ENCODE measurements around the gene FOSB. TPM values are rescaled to one million over a fixed set of nuclear protein-coding genes. Genes with fewer than 3 reads are reported as not detected.
A peak's percentile ranks its signal among the peaks of the same experiment; 100 is the strongest.

FOSB gene
- total and polyA plus RNA-seq, 9 of the 15 experiments (the other 6 are each of a cell fraction or from before 2014, with no cell fraction given) = 0.11 to 2.7 (median 0.73) TPM

- 0 out of 2 replicates have a peak, but pooled peaks have one; percentile 29 for TF ChIP-seq POLR2H (tag; IDR thresholded peaks at IDR 0.05; ENCODE audit: low read depth)
- TF ChIP-seq IRF9 (tag; IDR thresholded peaks at IDR 0.05) = no peak
- no peak for TF ChIP-seq NCOA1 (IDR thresholded peaks at IDR 0.05; ENCODE audit: low read depth)
- TF ChIP-seq HOXB6 (CRISPR knock-in tag; IDR thresholded peaks at IDR 0.05; ENCODE audit: borderline replicate concordance) = no peak
- TF ChIP-seq ZSCAN32 (CRISPR knock-in tag; IDR thresholded peaks at IDR 0.05) = no peak
- TF ChIP-seq PKNOX1 (IDR thresholded peaks at IDR 0.05) = peak; percentile 95
- no peak for TF ChIP-seq ZZZ3 (IDR thresholded peaks at IDR 0.05)
- no peak for TF ChIP-seq ILF3 (IDR thresholded peaks at IDR 0.05; ENCODE audit: borderline replicate concordance)
- no peak for TF ChIP-seq ZNF57 (CRISPR knock-in tag; IDR thresholded peaks at IDR 0.05)
- TF ChIP-seq RBBP5 (IDR thresholded peaks at IDR 0.05; ENCODE audit: borderline replicate concordance, insufficient read depth, low read length, poor library complexity, severe bottlenecking) = peak; percentile 62
- TF ChIP-seq PCBP1 (IDR thresholded peaks at IDR 0.05; ENCODE audit: low read depth, low read length, poor library complexity, severe bottlenecking) = no peak
- TF ChIP-seq ZNF561 (CRISPR knock-in tag; conservative IDR thresholded peaks at IDR 0.05) = no peak
- no peak for TF ChIP-seq KLF10 (CRISPR knock-in tag; IDR thresholded peaks at IDR 0.05)
- no peak for TF ChIP-seq GTF2B (IDR thresholded peaks at IDR 0.05; ENCODE audit: extremely low read depth, insufficient read length)
- no peak for TF ChIP-seq NFE2L1 (tag; IDR thresholded peaks at IDR 0.05; ENCODE audit: borderline replicate concordance, low read depth)
- TF ChIP-seq ERF (CRISPR knock-in tag; IDR thresholded peaks at IDR 0.05) = no peak
- 0 out of 2 replicates have a peak, but pooled peaks have one; percentile 9 for TF ChIP-seq TEAD4 (IDR thresholded peaks at IDR 0.05; ENCODE audit: low read length)
- TF ChIP-seq TEAD4 (CRISPR knock-in tag; IDR thresholded peaks at IDR 0.05; ENCODE audit: borderline replicate concordance) = no peak
- TF ChIP-seq RERE (CRISPR knock-in tag; IDR thresholded peaks at IDR 0.05; ENCODE audit: borderline replicate concordance) = no peak
Observed at GRCh38 chr19:45492627-45493470, 25.1 kb downstream of the FOSB start (continued).
